ENCODE results near the gene GFRA1.

GFRA1 gene

DNA sequence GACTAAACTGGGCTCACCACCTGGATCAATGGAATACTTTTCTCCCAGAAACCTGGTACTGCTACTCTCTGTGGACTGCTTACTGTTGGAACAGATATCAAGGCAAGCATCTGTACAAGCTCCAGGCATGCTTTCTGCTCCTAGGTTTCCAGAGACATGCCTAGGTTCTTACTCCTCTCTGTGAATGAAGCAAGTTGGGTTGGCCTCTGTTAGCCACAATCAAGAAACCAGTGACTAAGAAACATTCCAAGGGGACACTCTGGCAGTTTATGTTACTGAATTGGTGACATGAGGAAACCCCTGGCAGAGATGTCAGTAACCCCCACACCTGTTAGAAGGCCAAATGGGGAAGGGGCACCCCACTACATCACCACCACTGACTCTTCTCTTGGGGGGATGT, 121.9 kb downstream of the GFRA1 start:
- TF ChIP-seq, protein P1, sequence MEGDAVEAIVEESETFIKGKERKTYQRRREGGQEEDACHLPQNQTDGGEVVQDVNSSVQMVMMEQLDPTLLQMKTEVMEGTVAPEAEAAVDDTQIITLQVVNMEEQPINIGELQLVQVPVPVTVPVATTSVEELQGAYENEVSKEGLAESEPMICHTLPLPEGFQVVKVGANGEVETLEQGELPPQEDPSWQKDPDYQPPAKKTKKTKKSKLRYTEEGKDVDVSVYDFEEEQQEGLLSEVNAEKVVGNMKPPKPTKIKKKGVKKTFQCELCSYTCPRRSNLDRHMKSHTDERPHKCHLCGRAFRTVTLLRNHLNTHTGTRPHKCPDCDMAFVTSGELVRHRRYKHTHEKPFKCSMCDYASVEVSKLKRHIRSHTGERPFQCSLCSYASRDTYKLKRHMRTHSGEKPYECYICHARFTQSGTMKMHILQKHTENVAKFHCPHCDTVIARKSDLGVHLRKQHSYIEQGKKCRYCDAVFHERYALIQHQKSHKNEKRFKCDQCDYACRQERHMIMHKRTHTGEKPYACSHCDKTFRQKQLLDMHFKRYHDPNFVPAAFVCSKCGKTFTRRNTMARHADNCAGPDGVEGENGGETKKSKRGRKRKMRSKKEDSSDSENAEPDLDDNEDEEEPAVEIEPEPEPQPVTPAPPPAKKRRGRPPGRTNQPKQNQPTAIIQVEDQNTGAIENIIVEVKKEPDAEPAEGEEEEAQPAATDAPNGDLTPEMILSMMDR (IDR thresholded peaks at IDR 0.05; ENCODE audit: low read depth, low read length), result no peak
- DNase-seq (ENCODE audit: low read depth, low spot score), result no peak
- no peak overlapping the region for H3K4me3 ChIP-seq (ENCODE audit: low read depth, low read length)
- in situ Hi-C loops (cut with HindIII; ENCODE audit: low sequenced_read_pairs), result no loop called here

DNA sequence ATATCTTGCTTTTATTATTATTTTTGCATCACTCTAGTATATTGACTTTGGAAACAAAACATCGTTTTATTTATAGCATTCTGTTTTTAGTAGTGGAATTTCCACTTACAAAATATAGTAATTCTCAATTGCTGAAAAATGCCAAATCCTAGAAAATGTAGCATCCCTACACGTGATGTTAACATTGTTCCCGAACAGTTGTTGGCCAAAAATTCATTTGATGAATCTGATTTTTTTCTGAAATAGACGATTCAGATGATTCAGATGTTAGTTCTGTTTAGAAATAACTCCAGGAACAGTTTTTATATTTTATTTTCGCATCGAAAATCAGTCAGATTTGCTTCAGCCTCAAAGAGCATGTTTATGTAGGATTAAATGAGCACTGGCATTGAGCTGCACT, 122.4 kb downstream of the GFRA1 start:
- in situ Hi-C loops (cut with HindIII; ENCODE audit: low sequenced_read_pairs), result no loop called here
- TF ChIP-seq, protein P1 (IDR thresholded peaks at IDR 0.05; ENCODE audit: low read depth, low read length), result no peak

DNA sequence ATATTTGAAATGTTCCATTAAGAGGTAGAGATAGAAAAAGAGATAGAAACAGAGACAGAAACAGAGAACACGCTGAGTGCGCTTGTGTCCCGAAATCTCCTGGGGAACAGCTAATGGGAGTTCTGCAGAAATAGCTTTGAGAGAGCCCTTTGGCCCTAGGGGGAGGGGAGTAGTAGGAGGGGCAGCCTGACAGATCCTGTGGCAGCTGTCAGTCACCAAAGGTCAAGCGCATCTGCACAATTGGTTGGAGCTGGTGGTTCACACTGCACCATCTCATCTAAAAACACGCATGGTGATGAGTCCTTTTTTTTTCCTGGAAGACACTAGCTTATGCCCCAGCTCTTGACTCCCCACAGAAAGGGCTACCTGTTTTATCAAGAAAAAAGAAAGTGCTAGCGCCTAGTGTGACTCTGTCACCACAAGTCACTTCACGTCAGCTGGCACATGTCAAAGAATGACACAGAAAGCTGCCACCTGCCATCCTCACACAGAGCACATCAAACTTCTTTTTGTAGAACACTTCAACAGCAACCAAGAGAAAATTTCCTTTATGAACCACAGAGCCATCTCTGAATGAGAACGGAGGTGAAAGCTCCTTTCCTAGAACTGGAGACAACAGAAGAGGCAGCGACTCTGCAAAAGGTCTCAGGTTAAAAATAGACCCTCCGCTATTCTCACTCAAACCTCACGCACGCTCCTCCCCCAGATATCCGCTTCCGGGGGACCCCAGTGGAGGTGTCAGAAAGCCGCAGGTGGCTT, 125.7 kb downstream of the GFRA1 start:
- no peak overlapping the region for H3K4me3 ChIP-seq (ENCODE audit: low read depth, low read length)
- TF ChIP-seq, protein P1 (IDR thresholded peaks at IDR 0.05; ENCODE audit: low read depth, low read length), result no peak
- in situ Hi-C loops (cut with HindIII; ENCODE audit: low sequenced_read_pairs), result no loop called here
- DNase-seq (ENCODE audit: low read depth, low spot score), result no peak

More for the DNA sequence above, 122.4 kb downstream of the GFRA1 start:
- DNase-seq (ENCODE audit: low read depth, low spot score), result no peak
- H3K4me3 ChIP-seq (ENCODE audit: low read depth, low read length), result no peak overlapping the region

DNA sequence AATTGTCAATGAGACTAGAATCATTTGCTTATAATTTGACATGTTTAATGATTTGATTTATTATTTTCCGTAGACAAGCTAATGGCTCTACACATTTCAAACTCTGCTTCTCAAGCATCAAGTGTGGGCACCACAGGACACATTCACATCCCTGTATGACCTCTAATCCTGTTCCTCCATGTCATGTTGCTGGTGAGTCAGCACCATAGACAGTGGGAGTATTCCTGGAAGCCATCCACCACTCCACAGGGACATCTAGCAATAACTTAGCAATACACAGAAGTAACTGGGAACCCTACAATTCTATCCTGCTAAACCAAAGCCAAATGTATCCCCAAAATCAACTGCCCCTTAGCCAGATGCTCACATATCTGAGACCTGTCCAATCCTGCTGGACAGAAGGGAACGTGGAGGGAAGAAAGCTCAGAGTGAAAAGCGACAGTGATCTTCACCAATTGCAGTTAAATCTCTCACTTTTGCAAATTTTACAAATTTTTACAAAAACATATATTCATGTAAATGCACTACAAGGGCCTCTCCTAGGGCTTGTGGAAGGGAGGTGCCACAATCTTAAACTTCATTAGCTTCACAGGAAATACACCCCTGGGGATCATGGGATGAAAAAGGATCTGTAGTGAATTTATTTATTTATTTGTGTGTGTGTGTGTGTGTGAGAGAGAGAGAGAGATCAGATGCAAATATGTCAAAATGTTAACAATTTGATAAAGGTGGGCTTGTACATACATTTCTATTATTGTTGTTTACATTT, 126.5 kb downstream of the GFRA1 start:
- no peak overlapping the region for H3K4me3 ChIP-seq (ENCODE audit: low read depth, low read length)
- TF ChIP-seq, protein P1 (IDR thresholded peaks at IDR 0.05; ENCODE audit: low read depth, low read length), result no peak
- peak; percentile 12 for DNase-seq (ENCODE audit: low read depth, low spot score)
- in situ Hi-C loops (cut with HindIII; ENCODE audit: low sequenced_read_pairs), result no loop called here

DNA sequence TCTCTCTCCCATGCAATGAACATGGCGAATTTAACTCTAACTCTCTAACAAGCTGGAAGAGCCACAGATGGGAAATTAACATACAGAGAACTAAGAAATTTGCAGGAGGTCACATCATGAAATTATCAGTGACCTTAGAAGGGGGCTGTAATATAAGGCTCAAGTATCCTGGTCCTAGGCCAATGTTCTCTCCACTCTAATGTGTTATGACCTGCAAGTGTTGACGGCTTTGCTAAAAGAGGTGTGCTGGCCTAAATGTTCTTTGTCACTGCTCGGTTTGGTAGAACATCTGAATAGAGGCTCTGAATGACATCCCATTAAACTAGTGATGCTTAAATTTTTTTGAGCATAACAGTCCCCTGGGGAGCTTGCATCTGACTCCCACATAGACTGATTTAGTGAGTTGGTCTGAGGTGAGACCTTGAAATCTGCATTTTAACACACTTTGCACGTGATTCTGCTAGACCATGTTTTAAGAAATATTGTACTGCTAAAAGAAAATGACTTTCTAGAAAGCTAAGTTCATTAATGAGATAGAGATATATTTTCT, 129.3 kb downstream of the GFRA1 start:
- no peak overlapping the region for H3K4me3 ChIP-seq (ENCODE audit: low read depth, low read length)
- in situ Hi-C loops (cut with HindIII; ENCODE audit: low sequenced_read_pairs), result no loop called here
- no peak for DNase-seq (ENCODE audit: low read depth, low spot score)
- TF ChIP-seq, protein P1 (IDR thresholded peaks at IDR 0.05; ENCODE audit: low read depth, low read length), result no peak

DNA sequence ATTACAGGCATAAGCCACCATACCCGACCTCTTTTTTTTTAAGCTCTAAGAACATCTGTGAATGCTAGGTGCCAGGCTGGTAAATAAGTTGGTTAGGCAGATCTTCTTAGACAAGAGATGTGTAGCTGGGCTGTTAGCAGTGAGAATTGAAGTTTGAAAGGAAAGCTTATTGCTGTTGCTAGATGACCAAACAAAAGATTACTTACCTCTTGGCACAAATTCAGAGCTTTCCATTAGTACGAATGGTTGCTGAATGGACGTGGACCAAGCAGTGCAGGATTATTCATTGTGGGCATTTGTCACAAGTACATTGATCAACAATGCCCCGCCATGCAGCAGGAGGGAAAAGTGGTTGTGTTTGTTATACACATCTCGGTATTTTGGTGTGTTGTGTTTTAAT, 131.2 kb downstream of the GFRA1 start:
- in situ Hi-C loops (cut with HindIII; ENCODE audit: low sequenced_read_pairs), result no loop called here
- no peak overlapping the region for H3K4me3 ChIP-seq (ENCODE audit: low read depth, low read length)
- DNase-seq (ENCODE audit: low read depth, low spot score), result no peak
- TF ChIP-seq, protein P1 (IDR thresholded peaks at IDR 0.05; ENCODE audit: low read depth, low read length), result no peak
